ENCODE results near the gene OSBPL9. TPM values are rescaled to one million over a fixed set of nuclear protein-coding genes. Genes with fewer than 3 reads are reported as not detected.

Gene OSBPL9
- total and polyA plus RNA-seq, 9 of the 15 experiments (the other 6 are each of a cell fraction or from before 2014, with no cell fraction given) = 43.9 to 217 (median 170) TPM

- H3K27ac ChIP-seq (ENCODE audit: extremely low read depth, low read depth, low read length) = no peak overlapping the region
- H4K20me1 ChIP-seq (replicated peaks; ENCODE audit: control insufficient read depth, insufficient read depth, low read length) = peaks cover 24% of the 10 kb centered on the region
- H3K4me1 ChIP-seq (replicated peaks in 1 of 2; ENCODE audit: control insufficient read depth in 2 of 2, insufficient read depth in 2 of 2, low read length in 2 of 2) = peaks cover 0 to 38% of the 10 kb centered on the region in 2 experiments; a peak in 3 of 5 replicates
- no TSS peak for BruUV-seq (replicated peaks)
- H2AFZ ChIP-seq (ENCODE audit: low read depth, low read length) = no peak overlapping the region
- no peaks in the 10 kb centered on the region for H3K9me3 ChIP-seq (replicated peaks; ENCODE audit: control insufficient read depth, insufficient read depth, low read depth, low read length)
- H3K27me3 ChIP-seq (ENCODE audit: control insufficient read depth in 2 of 2, insufficient read depth in 2 of 2, low read length in 2 of 2) = no peaks in the 10 kb centered on the region
- H3K4me3 ChIP-seq = no peak overlapping the region
- ChIA-PET POLR2A (no interaction called here), CTCF (ENCODE audit: low intra/inter-chr PET ratio) (no interaction called here)
- in situ Hi-C loops (cut with MboI) (no loop called here), intact Hi-C loops (cut with micrococcal nuclease) (no loop called here)
- FAIRE-seq = no peak
- WGBS (ENCODE audit: insufficient coverage, low coverage, missing lambda C conversion rate) = 27% methylated on average over 4 of the region's 4 CpGs
- no peak for DNase-seq (ENCODE audit: extremely low read depth in 1 of 4, low spot score in 3 of 4)
- ATAC-seq = no peak
- H3K36me3 ChIP-seq (ENCODE audit: control insufficient read depth, insufficient read depth, low read length) = no peaks in the 10 kb centered on the region; the same call in 2 of the 3 replicates
- H3K9ac ChIP-seq (ENCODE audit: insufficient read depth in 1 of 2, low read depth in 2 of 2, low read length in 2 of 2) = no peak overlapping the region
- no peaks in the 10 kb centered on the region for H3K9me1 ChIP-seq (ENCODE audit: control insufficient read depth, insufficient read depth, low read length)
- H3K79me2 ChIP-seq (ENCODE audit: control insufficient read depth, insufficient read depth, low read length) = peaks cover 15% of the 10 kb centered on the region; the same call in 2 of the 3 replicates
- no peak overlapping the region for H3K4me2 ChIP-seq (ENCODE audit: insufficient read depth, low read length)
- no peak for TF ChIP-seq TFAP4 (CRISPR knock-in tag; IDR thresholded peaks at IDR 0.05; ENCODE audit: borderline replicate concordance)
- TF ChIP-seq GABPB1 (CRISPR knock-in tag; IDR thresholded peaks at IDR 0.05) = no peak
- TF ChIP-seq USF1 (CRISPR knock-in tag; IDR thresholded peaks at IDR 0.05) = no peak
- 0 out of 4 replicates have a peak, but pooled peaks of 1 of the 2 experiments have one; percentile 12 for TF ChIP-seq KDM1A (IDR thresholded peaks at IDR 0.05)
- peak; percentile 27; the same call in 1 of the 2 replicates for TF ChIP-seq ATF3 (IDR thresholded peaks at IDR 0.05)
- TF ChIP-seq ATF3 (CRISPR knock-in tag; conservative IDR thresholded peaks at IDR 0.05) = no peak
- peak; percentile 88 for TF ChIP-seq C11orf30 (IDR thresholded peaks at IDR 0.05; ENCODE audit: low read depth)
- no peak for TF ChIP-seq TGIF2 (CRISPR knock-in tag; IDR thresholded peaks at IDR 0.05)
- TF ChIP-seq PHF21A (IDR thresholded peaks at IDR 0.05; ENCODE audit: borderline replicate concordance, low read depth) = no peak
- no peak for TF ChIP-seq NR1H2 (CRISPR knock-in tag; IDR thresholded peaks at IDR 0.05)
- no peak for TF ChIP-seq HMG20B (CRISPR knock-in tag; IDR thresholded peaks at IDR 0.05)
- no peak for TF ChIP-seq ZNF239 (CRISPR knock-in tag; IDR thresholded peaks at IDR 0.05)
- TF ChIP-seq POU5F1 (IDR thresholded peaks at IDR 0.05; ENCODE audit: borderline replicate concordance, low read depth, low read length, partially characterized antibody) = no peak
- TF ChIP-seq TRIM28 (IDR thresholded peaks at IDR 0.05) = no peak
- TF ChIP-seq NEUROD1 (IDR thresholded peaks at IDR 0.05; ENCODE audit: borderline replicate concordance, low read depth, low read length, partially characterized antibody) = no peak
- TF ChIP-seq HLTF (IDR thresholded peaks at IDR 0.05) = no peak
- no peak for TF ChIP-seq NCOA6 (IDR thresholded peaks at IDR 0.05)
- TF ChIP-seq CHD1 (IDR thresholded peaks at IDR 0.05; ENCODE audit: low read length) = no peak
- TF ChIP-seq ZC3H8 (IDR thresholded peaks at IDR 0.05) = no peak
- no peak for TF ChIP-seq ZNF740 (CRISPR knock-in tag; IDR thresholded peaks at IDR 0.05)
- no peak for TF ChIP-seq ZNF740 (tag; IDR thresholded peaks at IDR 0.05)
- no peak for TF ChIP-seq ZNF347 (CRISPR knock-in tag; IDR thresholded peaks at IDR 0.05; ENCODE audit: low read depth)
Observed at GRCh38 chr1:51669272-51669671, 52.4 kb downstream of the OSBPL9 start.
